ENCODE data around the gene MEIOSIN. TPM values are rescaled to one million over a fixed set of nuclear protein-coding genes. Genes with fewer than 3 reads are reported as not detected.
A peak's percentile ranks its signal among the peaks of the same experiment; 100 is the strongest.

Gene MEIOSIN
- total and polyA plus RNA-seq, 2 of the 13 experiments (the other 11 are each of a cell fraction or from before 2014, with no cell fraction given): not detected

GRCh38 chr19:45768984-45769782, 35.9 kb downstream of the MEIOSIN start, which contains the start of gene SIX5 (continued):
- no peak for TF ChIP-seq CENPBD1 (CRISPR knock-in tag; IDR thresholded peaks at IDR 0.05; ENCODE audit: borderline replicate concordance, low read depth)
- TF ChIP-seq ZC3H4 (CRISPR knock-in tag; IDR thresholded peaks at IDR 0.05; ENCODE audit: borderline replicate concordance): no peak
- TF ChIP-seq, protein P1, sequence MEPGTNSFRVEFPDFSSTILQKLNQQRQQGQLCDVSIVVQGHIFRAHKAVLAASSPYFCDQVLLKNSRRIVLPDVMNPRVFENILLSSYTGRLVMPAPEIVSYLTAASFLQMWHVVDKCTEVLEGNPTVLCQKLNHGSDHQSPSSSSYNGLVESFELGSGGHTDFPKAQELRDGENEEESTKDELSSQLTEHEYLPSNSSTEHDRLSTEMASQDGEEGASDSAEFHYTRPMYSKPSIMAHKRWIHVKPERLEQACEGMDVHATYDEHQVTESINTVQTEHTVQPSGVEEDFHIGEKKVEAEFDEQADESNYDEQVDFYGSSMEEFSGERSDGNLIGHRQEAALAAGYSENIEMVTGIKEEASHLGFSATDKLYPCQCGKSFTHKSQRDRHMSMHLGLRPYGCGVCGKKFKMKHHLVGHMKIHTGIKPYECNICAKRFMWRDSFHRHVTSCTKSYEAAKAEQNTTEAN (CRISPR knock-in tag; conservative IDR thresholded peaks at IDR 0.05): peak; percentile 79
- TF ChIP-seq ZBTB49 (CRISPR knock-in tag; IDR thresholded peaks at IDR 0.05; ENCODE audit: borderline replicate concordance): 0 out of 2 replicates have a peak, but pooled peaks have one; percentile 19
- no peak for TF ChIP-seq TBX3 (IDR thresholded peaks at IDR 0.05; ENCODE audit: borderline replicate concordance)
- no peak for TF ChIP-seq ZNF552 (CRISPR knock-in tag; IDR thresholded peaks at IDR 0.05; ENCODE audit: borderline replicate concordance)
- TF ChIP-seq ZNF746 (CRISPR knock-in tag; IDR thresholded peaks at IDR 0.05): peak; percentile 65; the same call in 1 of the 2 replicates
- TF ChIP-seq ZNF260 (CRISPR knock-in tag; IDR thresholded peaks at IDR 0.05; ENCODE audit: borderline replicate concordance, low read depth): no peak
- TF ChIP-seq KAT2B (IDR thresholded peaks at IDR 0.05; ENCODE audit: borderline replicate concordance, low read depth, low read length): no peak
- peak; percentile 79 for TF ChIP-seq KDM4B (CRISPR knock-in tag; IDR thresholded peaks at IDR 0.05)
- TF ChIP-seq ZNF75D (CRISPR knock-in tag; IDR thresholded peaks at IDR 0.05; ENCODE audit: borderline replicate concordance): no peak
- peak; percentile 76 for TF ChIP-seq GATAD1 (CRISPR knock-in tag; IDR thresholded peaks at IDR 0.05)
- no peak for TF ChIP-seq ZNF546 (CRISPR knock-in tag; conservative IDR thresholded peaks at IDR 0.05)
- TF ChIP-seq ZNF451 (CRISPR knock-in tag; IDR thresholded peaks at IDR 0.05): peak; percentile 26; the same call in 1 of the 2 replicates
- peak; percentile 62; the same call in 1 of the 2 replicates for TF ChIP-seq FOXK1 (CRISPR knock-in tag; IDR thresholded peaks at IDR 0.05; ENCODE audit: borderline replicate concordance, low read depth)
- no peak; the same call in 1 of the 2 replicates for TF ChIP-seq MTA1 (CRISPR knock-in tag; IDR thresholded peaks at IDR 0.05; ENCODE audit: borderline replicate concordance)
- TF ChIP-seq MIER2 (CRISPR knock-in tag; IDR thresholded peaks at IDR 0.05): no peak
- peak; percentile 86 for TF ChIP-seq ZNF740 (CRISPR knock-in tag; IDR thresholded peaks at IDR 0.05)
- TF ChIP-seq EP300 (IDR thresholded peaks at IDR 0.05; ENCODE audit: low read depth in 2 of 2, low read length in 2 of 2): 0 out of 4 replicates have a peak, but pooled peaks of 1 of the 2 experiments have one; percentile 5
- peak; percentile 25; the same call in 1 of the 2 replicates for TF ChIP-seq EP300 (CRISPR knock-in tag; IDR thresholded peaks at IDR 0.05; ENCODE audit: borderline replicate concordance)
- no peak for TF ChIP-seq KMT2A (CRISPR knock-in tag; IDR thresholded peaks at IDR 0.05)
- TF ChIP-seq, protein P2, sequence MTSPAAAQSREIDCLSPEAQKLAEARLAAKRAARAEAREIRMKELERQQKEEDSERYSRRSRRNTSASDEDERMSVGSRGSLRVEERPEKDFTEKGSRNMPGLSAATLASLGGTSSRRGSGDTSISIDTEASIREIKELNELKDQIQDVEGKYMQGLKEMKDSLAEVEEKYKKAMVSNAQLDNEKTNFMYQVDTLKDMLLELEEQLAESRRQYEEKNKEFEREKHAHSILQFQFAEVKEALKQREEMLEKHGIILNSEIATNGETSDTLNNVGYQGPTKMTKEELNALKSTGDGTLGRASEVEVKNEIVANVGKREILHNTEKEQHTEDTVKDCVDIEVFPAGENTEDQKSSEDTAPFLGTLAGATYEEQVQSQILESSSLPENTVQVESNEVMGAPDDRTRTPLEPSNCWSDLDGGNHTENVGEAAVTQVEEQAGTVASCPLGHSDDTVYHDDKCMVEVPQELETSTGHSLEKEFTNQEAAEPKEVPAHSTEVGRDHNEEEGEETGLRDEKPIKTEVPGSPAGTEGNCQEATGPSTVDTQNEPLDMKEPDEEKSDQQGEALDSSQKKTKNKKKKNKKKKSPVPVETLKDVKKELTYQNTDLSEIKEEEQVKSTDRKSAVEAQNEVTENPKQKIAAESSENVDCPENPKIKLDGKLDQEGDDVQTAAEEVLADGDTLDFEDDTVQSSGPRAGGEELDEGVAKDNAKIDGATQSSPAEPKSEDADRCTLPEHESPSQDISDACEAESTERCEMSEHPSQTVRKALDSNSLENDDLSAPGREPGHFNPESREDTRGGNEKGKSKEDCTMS (CRISPR knock-in tag; conservative IDR thresholded peaks at IDR 0.05): no peak
- TF ChIP-seq DNMT1 (CRISPR knock-in tag; IDR thresholded peaks at IDR 0.05): no peak

Measured in HepG2 (cell line).